ENCODE measurements around the gene MGAT5B. TPM values are rescaled to one million over a fixed set of nuclear protein-coding genes. Genes with fewer than 3 reads are reported as not detected.

Gene MGAT5B
- total RNA-seq, 2 donors from 2014 or later = 3.6 TPM; not detected in 1

GRCh38 chr17:76862079-76862478 lies 6.1 kb upstream of the MGAT5B start:
- 79 to 84% methylated on average over 9 of the region's 9 CpGs for WGBS, 2 donors
- intact Hi-C loops (cut with DNase I) = no loop called here
- no peak for ATAC-seq

GRCh38 chr17:76862494-76862893 lies 5.7 kb upstream of the MGAT5B start:
- ATAC-seq (no peak), DNase-seq (no peak)
- H3K27me3 ChIP-seq = peaks cover 0 to 6% of the 10 kb centered on the region in 2 donors
- WGBS, 2 donors = 62 to 74% methylated on average over 12 of the region's 12 CpGs
- H3K9me3 ChIP-seq = no peaks in the 10 kb centered on the region
- H3K36me3 ChIP-seq (replicated peaks in 1 of 2; ENCODE audit: insufficient read depth in 1 of 2, low read depth in 2 of 2) = no peaks in the 10 kb centered on the region
- no peak overlapping the region for H3K4me3 ChIP-seq
- no peak overlapping the region for H3K27ac ChIP-seq
- H3K4me1 ChIP-seq = no peaks in the 10 kb centered on the region
- TF ChIP-seq, protein P1, sequence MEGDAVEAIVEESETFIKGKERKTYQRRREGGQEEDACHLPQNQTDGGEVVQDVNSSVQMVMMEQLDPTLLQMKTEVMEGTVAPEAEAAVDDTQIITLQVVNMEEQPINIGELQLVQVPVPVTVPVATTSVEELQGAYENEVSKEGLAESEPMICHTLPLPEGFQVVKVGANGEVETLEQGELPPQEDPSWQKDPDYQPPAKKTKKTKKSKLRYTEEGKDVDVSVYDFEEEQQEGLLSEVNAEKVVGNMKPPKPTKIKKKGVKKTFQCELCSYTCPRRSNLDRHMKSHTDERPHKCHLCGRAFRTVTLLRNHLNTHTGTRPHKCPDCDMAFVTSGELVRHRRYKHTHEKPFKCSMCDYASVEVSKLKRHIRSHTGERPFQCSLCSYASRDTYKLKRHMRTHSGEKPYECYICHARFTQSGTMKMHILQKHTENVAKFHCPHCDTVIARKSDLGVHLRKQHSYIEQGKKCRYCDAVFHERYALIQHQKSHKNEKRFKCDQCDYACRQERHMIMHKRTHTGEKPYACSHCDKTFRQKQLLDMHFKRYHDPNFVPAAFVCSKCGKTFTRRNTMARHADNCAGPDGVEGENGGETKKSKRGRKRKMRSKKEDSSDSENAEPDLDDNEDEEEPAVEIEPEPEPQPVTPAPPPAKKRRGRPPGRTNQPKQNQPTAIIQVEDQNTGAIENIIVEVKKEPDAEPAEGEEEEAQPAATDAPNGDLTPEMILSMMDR (IDR thresholded peaks at IDR 0.05) = no peak
- TF ChIP-seq POLR2A (IDR thresholded peaks at IDR 0.05) = no peak
- intact Hi-C loops (cut with DNase I) = no loop called here

More at GRCh38 chr17:76862079-76862478, 6.1 kb upstream of the MGAT5B start:
- Histone ChIP-seq H3K27me3 (peaks cover 0 to 2% of the 10 kb centered on the region in 2 donors), H3K4me3 (no peak overlapping the region), H3K27ac (no peak overlapping the region), H3K9me3 (no peaks in the 10 kb centered on the region), H3K4me1 (no peaks in the 10 kb centered on the region), H3K36me3 (replicated peaks in 1 of 2; ENCODE audit: insufficient read depth in 1 of 2, low read depth in 2 of 2) (no peaks in the 10 kb centered on the region)
- TF ChIP-seq POLR2A (IDR thresholded peaks at IDR 0.05) = no peak
- TF ChIP-seq, protein P1 (IDR thresholded peaks at IDR 0.05) = no peak
- DNase-seq = no peak

DNA sequence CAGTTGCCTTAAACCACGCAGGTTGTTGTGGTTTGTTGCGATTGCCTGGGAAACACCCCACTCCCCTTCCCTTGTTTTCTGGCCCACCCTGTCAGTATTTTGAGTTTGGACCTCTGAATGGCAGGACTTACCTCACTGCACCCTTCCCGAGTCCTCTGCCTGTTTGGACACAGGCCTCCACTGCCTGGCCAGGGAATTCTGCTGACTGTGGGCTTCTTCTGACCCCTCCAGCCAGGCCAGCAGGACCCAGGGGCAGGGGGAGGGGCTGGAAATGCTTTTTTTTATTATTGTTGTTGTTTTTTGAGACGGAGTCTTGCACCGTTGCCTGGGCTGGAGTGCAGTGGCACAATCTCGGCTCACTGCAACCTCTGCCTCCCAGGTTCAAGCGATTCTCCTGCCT lies 4.2 kb upstream of the MGAT5B start:
- peaks cover 0 to 13% of the 10 kb centered on the region in 2 donors for H3K27me3 ChIP-seq
- no peak overlapping the region for H3K4me3 ChIP-seq
- TF ChIP-seq POLR2A (IDR thresholded peaks at IDR 0.05) = no peak
- TF ChIP-seq, protein P1 (IDR thresholded peaks at IDR 0.05) = no peak
- intact Hi-C loops (cut with DNase I) = no loop called here
- no peaks in the 10 kb centered on the region for H3K9me3 ChIP-seq
- H3K36me3 ChIP-seq (replicated peaks in 1 of 2; ENCODE audit: insufficient read depth in 1 of 2, low read depth in 2 of 2) = no peaks in the 10 kb centered on the region
- no peak for ATAC-seq
- peaks cover 10% of the 10 kb centered on the region for H3K4me1 ChIP-seq
- DNase-seq = no peak
- 79 to 83% methylated on average over 7 of the region's 7 CpGs for WGBS, 2 donors
- no peak overlapping the region for H3K27ac ChIP-seq

- no peak for ATAC-seq
- no peak for DNase-seq
- WGBS, 2 donors = 43% methylated on average over 10 of the region's 10 CpGs; no CpG with 5 or more reads in 1 of the 2 donors
- H3K36me3 ChIP-seq (replicated peaks in 1 of 2; ENCODE audit: insufficient read depth in 1 of 2, low read depth in 2 of 2) = no peaks in the 10 kb centered on the region
- H3K9me3 ChIP-seq = no peaks in the 10 kb centered on the region
- H3K27me3 ChIP-seq = peaks cover 0 to 25% of the 10 kb centered on the region in 2 donors
- no peak overlapping the region for H3K4me3 ChIP-seq
- H3K4me1 ChIP-seq = peaks cover 20% of the 10 kb centered on the region
- TF ChIP-seq POLR2A (IDR thresholded peaks at IDR 0.05) = no peak
- TF ChIP-seq, protein P1 (IDR thresholded peaks at IDR 0.05) = no peak
- intact Hi-C loops (cut with DNase I) = loop anchor here (5.0 kb wide), 2 partner anchors 202 to 382 kb away; no protein-coding TSS in a partner anchor
- H3K27ac ChIP-seq = no peak overlapping the region
Measured at GRCh38 chr17:76865174-76865573, 3.0 kb upstream of the MGAT5B start.

DNA sequence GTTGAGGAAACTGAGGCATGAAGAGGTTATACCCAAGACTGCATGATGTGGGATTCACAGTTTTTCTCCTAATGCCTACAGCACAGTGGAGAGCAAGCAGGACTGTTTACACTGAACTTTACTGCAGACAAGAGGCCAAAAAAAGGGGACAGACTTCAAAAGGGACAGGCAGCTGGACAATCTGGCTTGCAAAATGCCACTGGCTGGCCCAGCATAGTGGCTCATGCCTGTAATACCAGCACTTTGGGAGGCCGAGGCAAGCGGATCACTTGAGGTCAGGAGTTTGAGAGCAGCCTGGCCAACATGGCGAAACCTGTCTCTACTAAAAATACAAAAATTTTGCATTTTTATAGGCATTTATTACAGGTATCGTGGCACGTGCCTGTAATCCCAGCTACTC lies 2.0 kb upstream of the MGAT5B start:
- ATAC-seq (no peak), DNase-seq (no peak)
- TF ChIP-seq, protein P1 (IDR thresholded peaks at IDR 0.05) = no peak
- no peak for TF ChIP-seq POLR2A (IDR thresholded peaks at IDR 0.05)
- no peak overlapping the region for H3K4me3 ChIP-seq
- H3K27ac ChIP-seq = no peak overlapping the region
- H3K9me3 ChIP-seq = no peaks in the 10 kb centered on the region
- 76 to 77% methylated on average over 5 of the region's 5 CpGs for WGBS, 2 donors
- H3K27me3 ChIP-seq = peaks cover 0 to 33% of the 10 kb centered on the region in 2 donors
- H3K36me3 ChIP-seq (replicated peaks in 1 of 2; ENCODE audit: insufficient read depth in 1 of 2, low read depth in 2 of 2) = no peaks in the 10 kb centered on the region
- intact Hi-C loops (cut with DNase I) = loop anchor here (5.0 kb wide), 2 partner anchors 201 to 381 kb away; no protein-coding TSS in a partner anchor
- peaks cover 20% of the 10 kb centered on the region for H3K4me1 ChIP-seq

Measured in body of pancreas (tissue), 4 donors.